H1 (cell line): ENCODE data around the gene APOBEC2. TPM values are rescaled to one million over a fixed set of nuclear protein-coding genes. Genes with fewer than 3 reads are reported as not detected.

Source experiments
- CTCF ChIA-PET: fragments of 300-600 bp; sonication (Branson Sonifier 250); formaldehyde crosslinking; loops from one replicate; lab custom pipeline; 2021; ENCODE audit not compliant: partially characterized antibody; lab: Charles Lee
- POLR2A ChIA-PET: fragments of 300-600 bp; sonication (Branson Sonifier 250); formaldehyde crosslinking; loops from one replicate; lab custom pipeline; 2021; ENCODE audit warnings: inconsistent platforms; ENCODE audit not compliant: partially characterized antibody; lab: Charles Lee
- DNase-seq, 2 experiments: peaks; one replicate each; pipeline versions ENCODE4 v3.0.0 to v3.0.0-alpha.2; 2010 to 2022; ENCODE audit warnings: low spot score in 2 of 2, low read depth in 1 of 2, mixed read lengths in 1 of 2
- FAIRE-seq: peaks from 2 replicates; lab custom pipeline; 2011; peaks lifted over from hg19 to GRCh38; lab: Jason Lieb, UNC
- H2AFZ ChIP-seq: 2 replicates; pipeline ENCODE4 v1.8.1; 2012; ENCODE audit warnings: low read length, inconsistent platforms
- H2AK5ac ChIP-seq: 2 replicates; pipeline ENCODE4 v1.6.1; 2013; ENCODE audit warnings: low read depth, low read length
- H2BK120ac ChIP-seq: replicated peaks from 2 replicates; pipeline ENCODE3; 2013; ENCODE audit warnings: low read depth, low read length, inconsistent platforms
- H2BK12ac ChIP-seq: 2 replicates; pipeline ENCODE4 v1.6.1; 2013; ENCODE audit warnings: low read depth, low read length
- H2BK15ac ChIP-seq: 2 replicates; pipeline ENCODE4 v1.6.1; 2013; ENCODE audit warnings: low read length
- H2BK20ac ChIP-seq: 2 replicates; pipeline ENCODE4 v1.6.1; 2013; ENCODE audit warnings: low read length
- H2BK5ac ChIP-seq: 2 replicates; pipeline ENCODE4 v1.6.1; 2013; ENCODE audit warnings: low read depth, low read length
- H3K14ac ChIP-seq: 2 replicates; pipeline ENCODE4 v1.6.1; 2013; ENCODE audit warnings: inconsistent platforms; ENCODE audit not compliant: insufficient read length
- H3K18ac ChIP-seq: 2 replicates; pipeline ENCODE4 v1.6.1; 2013; ENCODE audit warnings: low read length; ENCODE audit errors: extremely low read depth
- H3K23ac ChIP-seq: 2 replicates; pipeline ENCODE4 v1.6.1; 2013; ENCODE audit warnings: inconsistent platforms; ENCODE audit not compliant: insufficient read length
- H3K23me2 ChIP-seq: 2 replicates; pipeline ENCODE4 v1.6.1; 2013; ENCODE audit warnings: low read depth, low read length
- H3K27ac ChIP-seq: 2 replicates; pipeline ENCODE4 v1.6.1; 2011; ENCODE audit warnings: low read depth, low read length, inconsistent platforms
- H3K27me3 ChIP-seq, 4 experiments: replicated peaks in 1 of 4; 1 replicate in 1 of 4; 2 replicates in 3 of 4; pipeline versions ENCODE4 v1.6.1 to v1.8.1; 2011 to 2013; ENCODE audit warnings: low read length in 3 of 4, mild to moderate bottlenecking in 3 of 4, inconsistent platforms in 2 of 4, mixed read lengths in 2 of 4, moderate library complexity in 1 of 4; ENCODE audit not compliant: control insufficient read depth in 3 of 4, insufficient read depth in 3 of 4; ENCODE audit errors: extremely low read depth in 1 of 4
- H3K36me3 ChIP-seq, 4 experiments: 2 replicates each; pipeline versions ENCODE4 v1.6.1 to v1.8.1; 2011 to 2013; ENCODE audit warnings: mild to moderate bottlenecking in 4 of 4, low read length in 3 of 4, moderate library complexity in 2 of 4, control low read depth in 1 of 4, inconsistent platforms in 1 of 4; ENCODE audit not compliant: insufficient read depth in 4 of 4, control insufficient read depth in 2 of 4
- H3K4ac ChIP-seq: replicated peaks from 2 replicates; pipeline ENCODE3; 2013; ENCODE audit warnings: low read length, low read depth, mixed read lengths, inconsistent platforms; ENCODE audit not compliant: insufficient read length
- H3K4me1 ChIP-seq, 4 experiments: replicated peaks in 1 of 4; 1 replicate in 1 of 4; 2 replicates in 3 of 4; pipeline versions ENCODE4 v1.6.1 to v1.8.1; 2011 to 2013; ENCODE audit warnings: low read length in 3 of 4, inconsistent platforms in 2 of 4, mixed read lengths in 1 of 4; ENCODE audit not compliant: insufficient read depth in 4 of 4, control insufficient read depth in 3 of 4
- H3K4me2 ChIP-seq, 2 experiments: 2 replicates each; pipeline versions ENCODE4 v1.6.1 to v1.8.1; 2011 to 2013; ENCODE audit warnings: low read depth in 2 of 2, low read length in 2 of 2, control low read depth in 1 of 2, inconsistent platforms in 1 of 2, mild to moderate bottlenecking in 1 of 2; ENCODE audit not compliant: insufficient read depth in 1 of 2
- H3K4me3 ChIP-seq, 4 experiments: fragments of 200-600, 300-600 bp in 1 of 4; sonication (generic), shearing (Covaris generic), sonication (Bioruptor Twin) in 1 of 4; 2 replicates each; pipeline versions ENCODE4 v1.5.1 to v1.8.1; 2011 to 2016; ENCODE audit warnings: low read length in 4 of 4, low read depth in 3 of 4, control low read depth in 2 of 4, inconsistent platforms in 2 of 4, mild to moderate bottlenecking in 2 of 4, mixed read lengths in 1 of 4, moderate library complexity in 1 of 4; ENCODE audit not compliant: insufficient read depth in 2 of 4; ENCODE audit errors: extremely low read depth in 1 of 4
- H3K56ac ChIP-seq: replicated peaks from 2 replicates; pipeline ENCODE3; 2013; ENCODE audit warnings: low read depth, mild to moderate bottlenecking, mixed read lengths, low read length, inconsistent platforms; ENCODE audit not compliant: insufficient read length
- H3K79me1 ChIP-seq: 2 replicates; pipeline ENCODE4 v1.6.1; 2013; ENCODE audit warnings: low read depth, low read length, control low read depth
- H3K79me2 ChIP-seq, 2 experiments: 2 replicates each; pipeline versions ENCODE4 v1.6.1 to v1.8.1; 2012 to 2013; ENCODE audit warnings: low read length in 2 of 2, mild to moderate bottlenecking in 2 of 2, inconsistent platforms in 1 of 2; ENCODE audit not compliant: insufficient read depth in 2 of 2, control insufficient read depth in 1 of 2
- H3K9ac ChIP-seq, 4 experiments: replicated peaks in 1 of 4; 1 replicate in 1 of 4; 2 replicates in 3 of 4; pipeline versions ENCODE4 v1.6.1 to v1.8.1; 2011 to 2013; ENCODE audit warnings: low read depth in 3 of 4, low read length in 3 of 4, control low read depth in 2 of 4, mild to moderate bottlenecking in 2 of 4, moderate library complexity in 2 of 4, inconsistent platforms in 1 of 4; ENCODE audit errors: extremely low read depth in 1 of 4
- H3K9me3 ChIP-seq, 2 experiments: 2 replicates each; pipeline versions ENCODE4 v1.6.1 to v1.8.1; 2012 to 2013; ENCODE audit warnings: mild to moderate bottlenecking in 2 of 2, moderate library complexity in 2 of 2, control low read depth in 1 of 2, inconsistent platforms in 1 of 2, low read depth in 1 of 2, low read length in 1 of 2, mixed read lengths in 1 of 2; ENCODE audit not compliant: insufficient read depth in 2 of 2
- H4K20me1 ChIP-seq, 2 experiments: replicated peaks in 1 of 2; 2 replicates each; pipeline versions ENCODE3 to v1.8.1; 2011 to 2013; ENCODE audit warnings: inconsistent platforms in 2 of 2, low read length in 2 of 2, mild to moderate bottlenecking in 1 of 2; ENCODE audit not compliant: insufficient read depth in 2 of 2, control insufficient read depth in 1 of 2
- H4K5ac ChIP-seq: 2 replicates; pipeline ENCODE4 v1.6.1; 2013; ENCODE audit warnings: low read length, low read depth, mixed read lengths, inconsistent platforms; ENCODE audit not compliant: insufficient read length
- H4K8ac ChIP-seq: 2 replicates; pipeline ENCODE4 v1.8.0; 2013; ENCODE audit warnings: mild to moderate bottlenecking, moderate library complexity, low read length, inconsistent platforms; ENCODE audit not compliant: insufficient read depth; ENCODE audit errors: extremely low read depth
- H4K91ac ChIP-seq: replicated peaks from 2 replicates; pipeline ENCODE3; 2013; ENCODE audit warnings: low read length, mixed read lengths, inconsistent platforms; ENCODE audit not compliant: insufficient read length
- FOSL1 ChIP-seq: IDR thresholded peaks from 2 replicates; pipeline ENCODE4 v1.6.1; 2011; ENCODE audit warnings: mild to moderate bottlenecking, low read depth, low read length, moderate library complexity; ENCODE audit not compliant: insufficient read depth
- MAFK ChIP-seq: IDR thresholded peaks from 2 replicates; pipeline ENCODE4 v1.6.1; 2012; ENCODE audit warnings: low read depth, mild to moderate bottlenecking, improper control_type of control experiment, low read length
- POLR2AphosphoS5 ChIP-seq: IDR thresholded peaks from 2 replicates; pipeline ENCODE4 v1.6.1; 2011; ENCODE audit warnings: low read depth, low read length
- POU5F1 ChIP-seq: IDR thresholded peaks from 2 replicates; pipeline ENCODE4 v1.6.1; 2011; ENCODE audit warnings: low read depth, mild to moderate bottlenecking, low read length, moderate library complexity
- RNF2 ChIP-seq: fragments of 200-900, 300-1000 bp; sonication (generic); IDR thresholded peaks from 2 replicates; pipeline ENCODE4 v1.7.1; 2016; ENCODE audit warnings: borderline replicate concordance, low read depth, mild to moderate bottlenecking, antibody characterized with exemption, low read length; ENCODE audit not compliant: poor library complexity, severe bottlenecking; ENCODE audit errors: missing control alignments
- RXRA ChIP-seq: IDR thresholded peaks from 2 replicates; pipeline ENCODE4 v1.6.1; 2011; ENCODE audit warnings: low read depth, mild to moderate bottlenecking, low read length, moderate library complexity; ENCODE audit not compliant: insufficient read depth
- SAP30 ChIP-seq: fragments of 300-600 bp; sonication (generic); IDR thresholded peaks from 2 replicates; pipeline ENCODE4 v1.7.1; 2012; ENCODE audit warnings: low read length, moderate library complexity, mild to moderate bottlenecking, inconsistent platforms; ENCODE audit not compliant: insufficient read depth, insufficient replicate concordance
- SUZ12 ChIP-seq: fragments of 200-600 bp; sonication (generic); IDR thresholded peaks from 2 replicates; pipeline ENCODE4 v1.6.1; 2012; ENCODE audit warnings: mild to moderate bottlenecking, inconsistent platforms, low read length, moderate library complexity, mixed read lengths
- TAF1 ChIP-seq: IDR thresholded peaks from 2 replicates; pipeline ENCODE4 v1.6.1; 2011; ENCODE audit warnings: mild to moderate bottlenecking, low read depth, low read length
- YY1 ChIP-seq: IDR thresholded peaks from 2 replicates; pipeline ENCODE4 v1.6.1; 2011; ENCODE audit warnings: low read depth, mild to moderate bottlenecking, low read length
- WGBS, 2 experiments: shearing (Covaris generic) in 1 of 2; methylation state at CpG; one replicate each; pipeline versions ENCODE4 v1.1.6 to v1.1.7; 2013 to 2015; ENCODE audit warnings: low lambda C conversion rate in 2 of 2, mixed read lengths in 2 of 2, inconsistent platforms in 1 of 2, low coverage in 1 of 2, missing lambda C conversion rate in 1 of 2; ENCODE audit not compliant: insufficient replicate concordance in 2 of 2, insufficient coverage in 1 of 2, insufficient read length in 1 of 2; ENCODE audit errors: extremely low coverage in 1 of 2, missing lambda C conversion rate in 1 of 2; 5-methylcytosine and 5-hydroxymethylcytosine counted together
- polyA plus RNA-seq, 7 experiments: library from polyadenylated mRNA; depleted of rRNA in 3 of 7; stranded (reverse) in 5 of 7; unstranded in 2 of 7; fragments of >200 nt in 5 of 7; fragments of 200-250 nt in 2 of 7; gene quantifications; 1 replicate in 5 of 7; 2 replicates in 1 of 7; 4 replicates in 1 of 7; pipeline versions ENCODE4 v1.2.1 to v1.2.3, GENCODE V29; 2011 to 2013; ENCODE audit warnings: missing spikeins in 2 of 7, mixed read lengths in 2 of 7
- total RNA-seq: library from RNA; stranded (reverse); fragmentation: NEBNext Ultra II Directional; extraction: Animal tissue kit (Norgen Biotek cat#: 25700); gene quantifications from 2 replicates; pipeline ENCODE4 v1.2.1, GENCODE V29; 2021
- TF ChIP-seq, protein P1 (sequence below), 3 experiments: IDR thresholded peaks; 1 replicate in 2 of 3; 2 replicates in 1 of 3; pipeline versions ENCODE4 v1.5.1 to v1.6.1; 2011; ENCODE audit warnings: low read length in 3 of 3, mild to moderate bottlenecking in 3 of 3, inconsistent platforms in 2 of 3, low read depth in 1 of 3, moderate library complexity in 1 of 3; ENCODE audit not compliant: insufficient read depth in 1 of 3; ENCODE audit errors: control extremely low read depth in 1 of 3

APOBEC2 gene
- total and polyA plus RNA-seq, 2 of the 8 experiments (the other 6 are each of a cell fraction or from before 2014, with no cell fraction given), result not detected

DNA sequence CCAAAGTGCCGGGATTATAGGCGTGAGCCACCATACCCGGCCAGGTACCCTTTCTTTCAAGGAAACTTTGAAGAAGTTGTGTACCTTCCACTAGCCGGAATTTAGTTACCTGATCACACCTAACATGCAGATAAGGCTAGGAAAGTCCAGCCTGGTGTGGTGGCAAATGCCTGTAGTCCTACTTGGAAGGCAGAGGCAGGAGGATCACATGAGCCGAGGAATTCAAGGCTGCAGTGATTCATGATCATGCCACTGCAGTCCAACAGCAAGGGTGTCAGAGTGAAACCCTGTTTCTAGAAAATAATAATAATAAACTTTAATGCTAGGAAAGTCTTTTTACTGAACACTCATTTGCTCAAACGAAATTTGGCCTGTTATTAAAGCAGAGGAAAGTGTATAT, 40.7 kb downstream of the APOBEC2 start:
- 88% methylated on average over 6 of the region's 6 CpGs; no CpG with 5 or more reads in 1 of the 2 experiments for WGBS, 2 experiments
- Histone ChIP-seq H3K14ac (no peak overlapping the region), H4K91ac (no peak overlapping the region), H3K23ac (no peak overlapping the region), H3K36me3 (peaks cover 44 to 96% (median 82%) of the 10 kb centered on the region in 4 experiments), H4K8ac (no peak overlapping the region), H3K27ac (no peak overlapping the region), H3K9me3 (no peaks in the 10 kb centered on the region), H2BK5ac (no peak overlapping the region), H4K5ac (no peak overlapping the region), H3K27me3 (no peaks in the 10 kb centered on the region), H2BK120ac (no peak overlapping the region), H3K4me2 (no peak overlapping the region), H3K79me2 (no peaks in the 10 kb centered on the region), H3K18ac (no peak overlapping the region), H3K9ac (no peak overlapping the region), H2BK12ac (no peak overlapping the region), H4K20me1 (peaks cover 6 to 9% of the 10 kb centered on the region in 2 experiments), H3K56ac (no peak overlapping the region), H3K4me3 (no peak overlapping the region), H3K4ac (no peak overlapping the region), H3K4me1 (no peaks in the 10 kb centered on the region), H2AK5ac (no peak overlapping the region), H3K23me2 (no peaks in the 10 kb centered on the region), H2AFZ (no peak overlapping the region), H2BK15ac (no peak overlapping the region), H2BK20ac (no peak overlapping the region), H3K79me1 (no peaks in the 10 kb centered on the region)
- POLR2A ChIA-PET, result no interaction called here
- CTCF ChIA-PET, result interaction anchor here (0.6 to 2.1 kb wide), 4 partner anchors 9 to 98 kb away, joined by 3 to 8 read pairs (median 6); no protein-coding TSS in a partner anchor
- DNase-seq (no peak), FAIRE-seq (no peak)
- TF ChIP-seq RNF2, result no peak
- TF ChIP-seq RXRA, result no peak
- TF ChIP-seq SAP30, result no peak
- TF ChIP-seq, protein P1, sequence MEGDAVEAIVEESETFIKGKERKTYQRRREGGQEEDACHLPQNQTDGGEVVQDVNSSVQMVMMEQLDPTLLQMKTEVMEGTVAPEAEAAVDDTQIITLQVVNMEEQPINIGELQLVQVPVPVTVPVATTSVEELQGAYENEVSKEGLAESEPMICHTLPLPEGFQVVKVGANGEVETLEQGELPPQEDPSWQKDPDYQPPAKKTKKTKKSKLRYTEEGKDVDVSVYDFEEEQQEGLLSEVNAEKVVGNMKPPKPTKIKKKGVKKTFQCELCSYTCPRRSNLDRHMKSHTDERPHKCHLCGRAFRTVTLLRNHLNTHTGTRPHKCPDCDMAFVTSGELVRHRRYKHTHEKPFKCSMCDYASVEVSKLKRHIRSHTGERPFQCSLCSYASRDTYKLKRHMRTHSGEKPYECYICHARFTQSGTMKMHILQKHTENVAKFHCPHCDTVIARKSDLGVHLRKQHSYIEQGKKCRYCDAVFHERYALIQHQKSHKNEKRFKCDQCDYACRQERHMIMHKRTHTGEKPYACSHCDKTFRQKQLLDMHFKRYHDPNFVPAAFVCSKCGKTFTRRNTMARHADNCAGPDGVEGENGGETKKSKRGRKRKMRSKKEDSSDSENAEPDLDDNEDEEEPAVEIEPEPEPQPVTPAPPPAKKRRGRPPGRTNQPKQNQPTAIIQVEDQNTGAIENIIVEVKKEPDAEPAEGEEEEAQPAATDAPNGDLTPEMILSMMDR (IDR thresholded peaks at IDR 0.05; ENCODE audit: control extremely low read depth in 1 of 3, insufficient read depth in 1 of 3, low read depth in 1 of 3, low read length in 3 of 3), result no peak
- no peak for TF ChIP-seq YY1
- no peak for TF ChIP-seq POU5F1
- TF ChIP-seq MAFK, result no peak
- no peak for TF ChIP-seq TAF1
- TF ChIP-seq POLR2AphosphoS5, result no peak
- no peak for TF ChIP-seq SUZ12
- no peak for TF ChIP-seq FOSL1
